Psoas muscle (tissue), 8 donors: ENCODE data around the gene TRMT2A. TPM values are rescaled to one million over a fixed set of nuclear protein-coding genes. Genes with fewer than 3 reads are reported as not detected.

Source experiments
- ATAC-seq, 4 donors: fragments of 200-7000 bp; cut with Tn5 transposase; one replicate each; pipeline ENCODE4 v1.9.1; 2020; ENCODE audit warnings: moderate library complexity in 3 of 4, mild to moderate bottlenecking in 2 of 4
- DNase-seq, 2 donors: peaks; one replicate each; pipeline ENCODE4 v3.0.0-alpha.2; 2020
- H3K27ac ChIP-seq: fragments of 200-600 bp; one replicate; pipeline ENCODE4 v1.8.0; 2022
- H3K27me3 ChIP-seq, 3 donors: fragments of 200-600 bp in 1 of 3; one replicate each; pipeline versions ENCODE4 v1.6.1 to v1.8.0; 2013 to 2022; ENCODE audit warnings: low read length in 2 of 3, mild to moderate bottlenecking in 2 of 3, moderate library complexity in 1 of 3; ENCODE audit not compliant: insufficient read depth in 3 of 3
- H3K36me3 ChIP-seq, 2 donors: fragments of 200-600 bp in 1 of 2; one replicate each; pipeline versions ENCODE4 v1.6.1 to v1.8.0; 2013 to 2022; ENCODE audit warnings: low read depth in 1 of 2, mild to moderate bottlenecking in 1 of 2, moderate library complexity in 1 of 2; ENCODE audit not compliant: insufficient read depth in 1 of 2
- H3K4me1 ChIP-seq: fragments of 200-600 bp; one replicate; pipeline ENCODE4 v1.8.0; 2022
- H3K4me3 ChIP-seq: fragments of 200-600 bp; one replicate; pipeline ENCODE4 v1.8.0; 2022; ENCODE audit warnings: mild to moderate bottlenecking
- H3K9me3 ChIP-seq: fragments of 200-600 bp; one replicate; pipeline ENCODE4 v1.8.0; 2022
- CTCF ChIP-seq: fragments of 200-600 bp; IDR thresholded peaks from one replicate; pipeline ENCODE4 v1.8.0; 2022; ENCODE audit warnings: antibody characterized with exemption
- WGBS, 3 donors: extraction: QIAGEN DNeasy Blood & Tissue Kit; methylation state at CpG; one replicate each; pipeline versions ENCODE4 v1.1.6 to v1.1.7; 2013; 5-methylcytosine and 5-hydroxymethylcytosine counted together
- intact Hi-C, 2 donors: fragments of 100-400 bp; cut with DNase I; formaldehyde crosslinking; loops; one replicate each; pipeline versions ENCODE4 v1.11.0 to v1.14.2; 2022
- polyA plus RNA-seq, 3 donors: library from polyadenylated mRNA; stranded (reverse); fragments of 200-250 nt; gene quantifications; one replicate each; pipeline ENCODE4 v1.2.3, GENCODE V29; 2013
- total RNA-seq, 4 donors: library from RNA; stranded (reverse); fragmentation: NEBNext Ultra II Directional in 2 of 4; extraction: Animal tissue kit (Norgen Biotek cat#: 25700) in 2 of 4; gene quantifications; one replicate each; pipeline versions ENCODE4 v1.2.1 to v1.2.4, GENCODE V29; 2021 to 2023
- donor health status: healthy with polysubstance abuse.
- donor health status: DM: no; HTN: no; CAD: no; lungs with moderate emphysema.
- donor health status: Bipolar disorder and iron deficiency.
- donor health status: healthy.
- donor health status: DM: yes; HTN: yes; CAD: no.
- donor health status: DM: no; HTN: no; CAD: no.
- donor health status: DM: no; HTN: no; CAD: no.
- donor health status: DM: yes; HTN: yes; CAD: no.

The TRMT2A gene
- total and polyA plus RNA-seq, 7 donors, result 20.5 to 34.1 (median 26.7) TPM

- 45 to 68% (median 55%) methylated on average over 10 to 14 of the region's 14 CpGs for WGBS, 3 donors
- Histone ChIP-seq H3K27me3 (no peaks in the 10 kb centered on the region), H3K36me3 (no peaks in the 10 kb centered on the region), H3K27ac (no peak overlapping the region), H3K4me1 (no peaks in the 10 kb centered on the region), H3K4me3 (no peak overlapping the region), H3K9me3 (no peaks in the 10 kb centered on the region)
- TF ChIP-seq CTCF, result no peak
- ATAC-seq (no peak), DNase-seq (no peak)
- intact Hi-C loops, result loop anchor here in 1 of 2 donors (5.0 kb wide), 1 partner anchor 453 kb away; no protein-coding TSS in a partner anchor
Observed at GRCh38 chr22:20154602-20155187, 37.7 kb upstream of the TRMT2A start.

- Histone ChIP-seq H3K27ac (no peak overlapping the region), H3K9me3 (no peaks in the 10 kb centered on the region), H3K27me3 (no peaks in the 10 kb centered on the region), H3K4me3 (no peak overlapping the region), H3K4me1 (no peaks in the 10 kb centered on the region), H3K36me3 (no peaks in the 10 kb centered on the region)
- no peak for TF ChIP-seq CTCF
- 62 to 64% (median 62%) methylated on average over 16 of the region's 16 CpGs for WGBS, 3 donors
- no peak for ATAC-seq
- intact Hi-C loops, result loop anchor here in 1 of 2 donors (5.0 kb wide), 1 partner anchor 453 kb away; no protein-coding TSS in a partner anchor
- no peak for DNase-seq
Observed at GRCh38 chr22:20153945-20154344, 36.9 kb upstream of the TRMT2A start.

GRCh38 chr22:20152464-20152890 is 35.5 kb upstream of the TRMT2A start:
- TF ChIP-seq CTCF, result no peak
- intact Hi-C loops, result loop anchor here in 1 of 2 donors (5.0 kb wide), 1 partner anchor 455 kb away; no protein-coding TSS in a partner anchor
- H3K4me3 ChIP-seq, result no peak overlapping the region
- DNase-seq (no peak), ATAC-seq (no peak)
- H3K36me3 ChIP-seq, result no peaks in the 10 kb centered on the region
- H3K27ac ChIP-seq, result no peak overlapping the region
- WGBS, 3 donors, result 63 to 77% (median 68%) methylated on average over 14 of the region's 14 CpGs
- no peaks in the 10 kb centered on the region for H3K27me3 ChIP-seq
- no peaks in the 10 kb centered on the region for H3K9me3 ChIP-seq
- H3K4me1 ChIP-seq, result no peaks in the 10 kb centered on the region

GRCh38 chr22:20151276-20151588 is 34.2 kb upstream of the TRMT2A start:
- Histone ChIP-seq H3K4me1 (no peaks in the 10 kb centered on the region), H3K4me3 (no peak overlapping the region), H3K27ac (no peak overlapping the region), H3K27me3 (no peaks in the 10 kb centered on the region), H3K9me3 (no peaks in the 10 kb centered on the region), H3K36me3 (no peaks in the 10 kb centered on the region)
- intact Hi-C loops, result loop anchor here in 1 of 2 donors (5.0 kb wide), 1 partner anchor 456 kb away; no protein-coding TSS in a partner anchor
- TF ChIP-seq CTCF, result no peak
- WGBS, 3 donors, result 87 to 95% (median 93%) methylated on average over 4 of the region's 4 CpGs
- DNase-seq (no peak), ATAC-seq (no peak)
